SK-N-SH (cell line): ENCODE measurements around the gene CYP46A1. TPM values are rescaled to one million over a fixed set of nuclear protein-coding genes. Genes with fewer than 3 reads are reported as not detected.

Experiments
- CTCF ChIA-PET: fragments of 300-600, 350-600 bp; formaldehyde crosslinking; extraction: SDS; loops from one replicate; lab custom pipeline; 2021; lab: Yijun Ruan, JAX
- POLR2A ChIA-PET: fragments of 350-600 bp; sonication (Branson Sonifier 250); formaldehyde crosslinking; extraction: SDS; loops from one replicate; lab custom pipeline; 2020; ENCODE audit warnings: antibody characterized with exemption, inconsistent platforms; lab: Yijun Ruan, JAX
- DNase-seq: peaks from one replicate; pipeline ENCODE4 v3.0.0; 2012
- H2AFZ ChIP-seq: fragments of 200-600 bp; sonication (generic); 2 replicates; pipeline ENCODE4 v1.8.1; 2016; ENCODE audit warnings: antibody characterized with exemption, mild to moderate bottlenecking, low read depth
- H3F3A ChIP-seq: fragments of 200-600 bp; sonication (generic); replicated peaks from 2 replicates; pipeline ENCODE3; 2016; ENCODE audit warnings: antibody characterized with exemption, mild to moderate bottlenecking; ENCODE audit not compliant: insufficient read depth
- H3K27ac ChIP-seq, 2 experiments: fragments of 200-500 bp in 1 of 2; fragments of 200-600 bp in 1 of 2; sonication (Bioruptor generic) in 1 of 2; sonication (generic), shearing (Covaris generic) in 1 of 2; 2 replicates each; pipeline versions ENCODE4 v1.5.1 to v1.6.1; 2014 to 2016; ENCODE audit warnings: low read depth in 2 of 2, inconsistent platforms in 1 of 2, low read length in 1 of 2, mild to moderate bottlenecking in 1 of 2, mixed read lengths in 1 of 2
- H3K27me3 ChIP-seq: fragments of 200-600 bp; sonication (generic), shearing (Covaris generic); 2 replicates; pipeline ENCODE4 v1.6.1; 2016; ENCODE audit warnings: mixed run types; ENCODE audit not compliant: insufficient read depth
- H3K36me3 ChIP-seq, 2 experiments: fragments of 200-500 bp in 1 of 2; fragments of 200-600 bp in 1 of 2; sonication (Bioruptor generic) in 1 of 2; sonication (generic) in 1 of 2; replicated peaks in 1 of 2; 2 replicates each; pipeline versions ENCODE3 to v1.5.1; 2014 to 2016; ENCODE audit warnings: low read length in 1 of 2, mild to moderate bottlenecking in 1 of 2; ENCODE audit not compliant: insufficient read depth in 2 of 2, control insufficient read depth in 1 of 2
- H3K4me1 ChIP-seq, 2 experiments: fragments of 200-500 bp in 1 of 2; fragments of 200-600 bp in 1 of 2; sonication (Bioruptor generic) in 1 of 2; sonication (generic), shearing (Covaris generic) in 1 of 2; 2 replicates each; pipeline versions ENCODE4 v1.5.1 to v1.6.1; 2014 to 2016; ENCODE audit warnings: low read depth in 1 of 2, low read length in 1 of 2, mixed run types in 1 of 2; ENCODE audit not compliant: insufficient read depth in 2 of 2, control insufficient read depth in 1 of 2
- H3K4me2 ChIP-seq: fragments of 200-600 bp; sonication (generic), shearing (Covaris generic); 2 replicates; pipeline ENCODE4 v1.6.1; 2017; ENCODE audit warnings: mixed run types
- H3K4me3 ChIP-seq, 2 experiments: fragments of 200-500 bp in 1 of 2; fragments of 200-600 bp in 1 of 2; sonication (Bioruptor generic) in 1 of 2; sonication (generic), shearing (Covaris generic) in 1 of 2; 2 replicates each; pipeline versions ENCODE4 v1.5.1 to v1.8.1; 2014 to 2016; ENCODE audit warnings: low read depth in 2 of 2, inconsistent platforms in 1 of 2, low read length in 1 of 2, mild to moderate bottlenecking in 1 of 2, mixed read lengths in 1 of 2, moderate library complexity in 1 of 2
- H3K79me2 ChIP-seq: fragments of 200-600 bp; sonication (generic); 2 replicates; pipeline ENCODE4 v1.8.1; 2017; ENCODE audit warnings: mild to moderate bottlenecking; ENCODE audit not compliant: insufficient read depth
- H3K9ac ChIP-seq: fragments of 200-600 bp; sonication (generic); 2 replicates; pipeline ENCODE4 v1.6.1; 2017; ENCODE audit warnings: mixed run types
- H3K9me2 ChIP-seq: fragments of 200-600 bp; sonication (generic); 2 replicates; pipeline ENCODE4 v1.6.1; 2017; ENCODE audit warnings: mixed run types
- H3K9me3 ChIP-seq: fragments of 200-600 bp; sonication (generic); 2 replicates; pipeline ENCODE4 v1.6.1; 2017; ENCODE audit warnings: mixed run types, mild to moderate bottlenecking, moderate library complexity
- H4K20me1 ChIP-seq: fragments of 200-600 bp; sonication (generic); 2 replicates; pipeline ENCODE4 v1.6.1; 2017; ENCODE audit warnings: mild to moderate bottlenecking, mixed run types; ENCODE audit not compliant: insufficient read depth
- ELF1 ChIP-seq: IDR thresholded peaks from 2 replicates; pipeline ENCODE4 v1.4.0; 2012
- EP300 ChIP-seq, 2 experiments: IDR thresholded peaks; 2 replicates each; pipeline versions ENCODE4 v1.4.0 to v1.6.1; 2012; ENCODE audit warnings: borderline replicate concordance in 1 of 2, low read depth in 1 of 2, low read length in 1 of 2
- EZH2phosphoT487 ChIP-seq: fragments of 200-600 bp; sonication (generic); IDR thresholded peaks from 2 replicates; pipeline ENCODE4 v1.6.1; 2017; ENCODE audit warnings: low read depth, mixed run types, mild to moderate bottlenecking, antibody characterized with exemption, moderate library complexity, borderline replicate concordance
- FOSL2 ChIP-seq: IDR thresholded peaks from 2 replicates; pipeline ENCODE4 v1.4.0; 2012; ENCODE audit warnings: low read depth, mild to moderate bottlenecking, moderate library complexity, borderline replicate concordance
- FOXJ3 ChIP-seq: sonication (generic); formaldehyde crosslinking; IDR thresholded peaks from 2 replicates; pipeline ENCODE4 v1.5.1; 2020; ENCODE audit warnings: mild to moderate bottlenecking, missing genetic modification reagents
- IRF3 ChIP-seq: fragments of 150-350 bp; IDR thresholded peaks from 2 replicates; pipeline ENCODE4 v1.6.1; 2016; ENCODE audit warnings: mild to moderate bottlenecking, low read depth, low read length
- MAX ChIP-seq: IDR thresholded peaks from 2 replicates; pipeline ENCODE4 v1.4.0; 2012; ENCODE audit warnings: low read depth
- MEF2A ChIP-seq: IDR thresholded peaks from 2 replicates; pipeline ENCODE4 v1.4.0; 2012; ENCODE audit warnings: low read depth, borderline replicate concordance
- NRF1 ChIP-seq: IDR thresholded peaks from 2 replicates; pipeline ENCODE4 v1.6.1; 2012; ENCODE audit warnings: low read depth, mild to moderate bottlenecking, low read length
- RAD21 ChIP-seq: IDR thresholded peaks from 2 replicates; pipeline ENCODE4 v1.6.1; 2012; ENCODE audit warnings: mild to moderate bottlenecking, low read length
- RFX5 ChIP-seq: IDR thresholded peaks from 2 replicates; pipeline ENCODE4 v1.6.1; 2012; ENCODE audit warnings: mild to moderate bottlenecking, improper control_type of control experiment, low read length
- SIN3A ChIP-seq: IDR thresholded peaks from 2 replicates; pipeline ENCODE4 v1.6.1; 2012; ENCODE audit warnings: low read depth, mild to moderate bottlenecking, low read length, moderate library complexity, borderline replicate concordance
- SMC3 ChIP-seq: IDR thresholded peaks from 2 replicates; pipeline ENCODE4 v1.6.1; 2012; ENCODE audit warnings: low read depth, low read length, improper control_type of control experiment
- TEAD4 ChIP-seq: IDR thresholded peaks from 2 replicates; pipeline ENCODE4 v1.4.0; 2012; ENCODE audit warnings: mild to moderate bottlenecking, borderline replicate concordance; ENCODE audit not compliant: insufficient read depth
- YY1 ChIP-seq: IDR thresholded peaks from 2 replicates; pipeline ENCODE4 v1.4.0; 2012; ENCODE audit warnings: low read depth, mild to moderate bottlenecking
- WGBS: methylation state at CpG from one replicate; pipeline ENCODE4 v1.1.6; 2017; ENCODE audit warnings: low lambda C conversion rate; 5-methylcytosine and 5-hydroxymethylcytosine counted together
- polyA plus RNA-seq, 3 experiments: library from polyadenylated mRNA; depleted of rRNA; stranded (reverse); fragments of >200 nt; gene quantifications; 2 replicates each; pipeline ENCODE4 v1.2.3, GENCODE V29; 2012
- TF ChIP-seq, protein P1 (sequence below): IDR thresholded peaks from 2 replicates; pipeline ENCODE4 v1.4.0; 2012; ENCODE audit warnings: low read depth, borderline replicate concordance
- TF ChIP-seq, protein P2 (sequence below): fragments of 150-350 bp; IDR thresholded peaks from 2 replicates; pipeline ENCODE4 v1.6.1; 2017; ENCODE audit warnings: antibody characterized with exemption, low read length, low read depth, borderline replicate concordance
- TF ChIP-seq, protein P3 (sequence below): IDR thresholded peaks from 2 replicates; pipeline ENCODE4 v1.4.0; 2012; ENCODE audit warnings: low read depth, borderline replicate concordance

CYP46A1 gene
- polyA plus RNA-seq, 1 of the 3 experiments (the other 2 are of a cell fraction) = 0.30 TPM

DNA sequence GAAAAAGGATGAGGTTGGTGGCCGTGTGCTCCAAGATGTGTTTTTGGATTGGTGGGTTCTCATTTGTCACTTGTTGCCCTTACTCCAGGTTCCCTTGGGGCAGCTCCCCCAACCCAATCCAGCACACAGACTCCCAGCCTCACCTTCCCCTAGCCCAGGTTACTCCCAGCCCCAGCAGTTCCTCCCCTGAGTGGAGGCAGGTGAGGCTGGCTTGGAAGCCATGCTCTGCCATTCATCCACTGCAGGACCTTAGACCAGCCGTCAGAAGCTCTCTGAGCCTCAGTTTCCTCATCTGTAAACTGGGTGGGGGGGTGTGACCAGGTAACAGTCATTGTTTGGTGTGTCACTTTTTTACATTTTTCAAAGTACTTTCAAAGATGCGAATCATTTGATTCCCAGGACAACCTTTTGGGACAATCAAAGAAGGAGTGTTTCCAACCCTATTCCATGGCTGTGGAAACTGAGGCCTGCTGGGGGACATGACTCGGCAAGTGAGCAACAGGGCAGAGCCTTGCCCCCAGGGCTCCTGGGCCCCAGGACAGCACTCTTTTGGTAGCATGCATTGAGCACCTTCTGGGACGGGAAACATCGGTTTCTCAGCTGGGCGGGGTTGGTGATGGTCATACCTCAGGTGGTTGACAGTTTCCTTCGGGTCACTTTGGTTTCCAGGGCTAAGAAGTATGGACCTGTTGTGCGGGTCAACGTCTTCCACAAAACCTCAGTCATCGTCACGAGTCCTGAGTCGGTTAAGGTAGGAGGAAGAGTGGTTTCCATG is 7.2 kb downstream of the CYP46A1 start (continued):
- TF ChIP-seq EZH2phosphoT487 (no peak), FOXJ3 (CRISPR knock-in tag) (no peak), NRF1 (no peak), EP300 (IDR thresholded peaks at IDR 0.05; ENCODE audit: borderline replicate concordance in 1 of 2, low read depth in 1 of 2, low read length in 1 of 2) (no peak), TEAD4 (no peak), SMC3 (no peak), IRF3 (no peak)
- TF ChIP-seq, protein P1, sequence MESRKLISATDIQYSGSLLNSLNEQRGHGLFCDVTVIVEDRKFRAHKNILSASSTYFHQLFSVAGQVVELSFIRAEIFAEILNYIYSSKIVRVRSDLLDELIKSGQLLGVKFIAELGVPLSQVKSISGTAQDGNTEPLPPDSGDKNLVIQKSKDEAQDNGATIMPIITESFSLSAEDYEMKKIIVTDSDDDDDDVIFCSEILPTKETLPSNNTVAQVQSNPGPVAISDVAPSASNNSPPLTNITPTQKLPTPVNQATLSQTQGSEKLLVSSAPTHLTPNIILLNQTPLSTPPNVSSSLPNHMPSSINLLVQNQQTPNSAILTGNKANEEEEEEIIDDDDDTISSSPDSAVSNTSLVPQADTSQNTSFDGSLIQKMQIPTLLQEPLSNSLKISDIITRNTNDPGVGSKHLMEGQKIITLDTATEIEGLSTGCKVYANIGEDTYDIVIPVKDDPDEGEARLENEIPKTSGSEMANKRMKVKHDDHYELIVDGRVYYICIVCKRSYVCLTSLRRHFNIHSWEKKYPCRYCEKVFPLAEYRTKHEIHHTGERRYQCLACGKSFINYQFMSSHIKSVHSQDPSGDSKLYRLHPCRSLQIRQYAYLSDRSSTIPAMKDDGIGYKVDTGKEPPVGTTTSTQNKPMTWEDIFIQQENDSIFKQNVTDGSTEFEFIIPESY = no peak

GRCh38 chr14:99693918-99694317 is 9.8 kb downstream of the CYP46A1 start:
- H3K9me3 ChIP-seq = no peaks in the 10 kb centered on the region
- TF ChIP-seq, protein P2, sequence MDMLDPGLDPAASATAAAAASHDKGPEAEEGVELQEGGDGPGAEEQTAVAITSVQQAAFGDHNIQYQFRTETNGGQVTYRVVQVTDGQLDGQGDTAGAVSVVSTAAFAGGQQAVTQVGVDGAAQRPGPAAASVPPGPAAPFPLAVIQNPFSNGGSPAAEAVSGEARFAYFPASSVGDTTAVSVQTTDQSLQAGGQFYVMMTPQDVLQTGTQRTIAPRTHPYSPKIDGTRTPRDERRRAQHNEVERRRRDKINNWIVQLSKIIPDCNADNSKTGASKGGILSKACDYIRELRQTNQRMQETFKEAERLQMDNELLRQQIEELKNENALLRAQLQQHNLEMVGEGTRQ = no peak
- TF ChIP-seq MEF2A = no peak
- no peak for TF ChIP-seq IRF3
- TF ChIP-seq SIN3A = no peak
- no peak for TF ChIP-seq ELF1
- no peak for TF ChIP-seq MAX
- TF ChIP-seq FOSL2 = no peak
- TF ChIP-seq YY1 = no peak
- TF ChIP-seq, protein P3, sequence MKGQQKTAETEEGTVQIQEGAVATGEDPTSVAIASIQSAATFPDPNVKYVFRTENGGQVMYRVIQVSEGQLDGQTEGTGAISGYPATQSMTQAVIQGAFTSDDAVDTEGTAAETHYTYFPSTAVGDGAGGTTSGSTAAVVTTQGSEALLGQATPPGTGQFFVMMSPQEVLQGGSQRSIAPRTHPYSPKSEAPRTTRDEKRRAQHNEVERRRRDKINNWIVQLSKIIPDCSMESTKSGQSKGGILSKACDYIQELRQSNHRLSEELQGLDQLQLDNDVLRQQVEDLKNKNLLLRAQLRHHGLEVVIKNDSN = no peak
- TF ChIP-seq, protein P1 = no peak
- TF ChIP-seq RFX5 = no peak
- no peak for TF ChIP-seq RAD21
- TF ChIP-seq SMC3 = no peak

More at GRCh38 chr14:99693918-99694317, 9.8 kb downstream of the CYP46A1 start:
- Histone ChIP-seq H3K9ac (no peak overlapping the region), H3K4me1 (no peaks in the 10 kb centered on the region), H3K9me2 (no peaks in the 10 kb centered on the region), H4K20me1 (no peaks in the 10 kb centered on the region), H3K4me2 (no peak overlapping the region), H3K27me3 (0 out of 2 replicates have a peak, but pooled peaks cover 9% of the 10 kb centered on the region), H2AFZ (no peak overlapping the region), H3K27ac (no peak overlapping the region), H3K4me3 (no peak overlapping the region), H3K79me2 (no peaks in the 10 kb centered on the region), H3K36me3 (no peaks in the 10 kb centered on the region), H3F3A (peaks cover 3% of the 10 kb centered on the region)
- ChIA-PET POLR2A (no interaction called here), CTCF (no interaction called here)
- WGBS = 43% methylated on average over 3 of the region's 3 CpGs
- no peak for DNase-seq
